Measurements from ENCODE around the gene HDGF.

HDGF gene

DNA sequence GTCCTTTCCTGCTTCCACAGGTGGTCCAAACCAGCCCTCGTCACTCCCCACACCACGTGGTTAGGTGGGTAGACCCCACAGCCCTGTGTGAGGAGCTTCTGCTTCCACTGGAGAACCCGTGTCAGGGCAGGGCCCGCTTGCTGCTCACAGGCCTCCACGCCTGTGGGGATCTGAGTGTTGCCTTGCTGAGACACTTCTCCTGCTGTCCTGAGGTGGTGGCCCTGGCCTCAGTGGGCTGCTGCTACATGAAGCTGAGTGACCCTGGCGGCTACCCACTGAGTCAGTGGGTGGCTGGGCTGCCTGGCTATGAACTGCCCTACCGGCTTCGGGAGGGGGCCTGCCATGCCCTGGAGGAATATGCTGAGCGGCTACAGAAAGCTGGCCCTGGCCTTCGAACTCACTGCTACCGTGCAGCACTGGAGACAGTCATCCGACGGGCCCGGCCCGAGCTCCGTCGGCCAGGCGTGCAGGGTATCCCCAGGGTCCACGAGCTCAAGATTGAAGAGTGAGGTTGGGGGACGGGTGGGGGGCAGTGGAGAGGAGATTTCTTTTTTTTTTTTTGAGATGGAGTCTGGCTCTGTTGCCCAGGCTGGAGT is 17.4 kb downstream of the HDGF start:
- Histone ChIP-seq H3K4me1 (ENCODE audit: control insufficient read depth, insufficient read depth, low read length) (peaks cover 1% of the 10 kb centered on the region), H3K36me3 (ENCODE audit: control insufficient read depth in 2 of 2, insufficient read depth in 2 of 2, low read length in 2 of 2) (peaks cover 24 to 33% of the 10 kb centered on the region in 2 donors), H3K9ac (ENCODE audit: low read length in 2 of 2) (no peak overlapping the region), H3K4me3 (ENCODE audit: low read length in 2 of 2) (no peak overlapping the region), H3K9me3 (ENCODE audit: control insufficient read depth in 2 of 2, low read length in 2 of 2) (no peaks in the 10 kb centered on the region), H3K27me3 (ENCODE audit: control insufficient read depth in 1 of 2, insufficient read depth in 2 of 2, low read length in 2 of 2) (no peaks in the 10 kb centered on the region), H3K27ac (ENCODE audit: low read length) (no peak overlapping the region)

DNA sequence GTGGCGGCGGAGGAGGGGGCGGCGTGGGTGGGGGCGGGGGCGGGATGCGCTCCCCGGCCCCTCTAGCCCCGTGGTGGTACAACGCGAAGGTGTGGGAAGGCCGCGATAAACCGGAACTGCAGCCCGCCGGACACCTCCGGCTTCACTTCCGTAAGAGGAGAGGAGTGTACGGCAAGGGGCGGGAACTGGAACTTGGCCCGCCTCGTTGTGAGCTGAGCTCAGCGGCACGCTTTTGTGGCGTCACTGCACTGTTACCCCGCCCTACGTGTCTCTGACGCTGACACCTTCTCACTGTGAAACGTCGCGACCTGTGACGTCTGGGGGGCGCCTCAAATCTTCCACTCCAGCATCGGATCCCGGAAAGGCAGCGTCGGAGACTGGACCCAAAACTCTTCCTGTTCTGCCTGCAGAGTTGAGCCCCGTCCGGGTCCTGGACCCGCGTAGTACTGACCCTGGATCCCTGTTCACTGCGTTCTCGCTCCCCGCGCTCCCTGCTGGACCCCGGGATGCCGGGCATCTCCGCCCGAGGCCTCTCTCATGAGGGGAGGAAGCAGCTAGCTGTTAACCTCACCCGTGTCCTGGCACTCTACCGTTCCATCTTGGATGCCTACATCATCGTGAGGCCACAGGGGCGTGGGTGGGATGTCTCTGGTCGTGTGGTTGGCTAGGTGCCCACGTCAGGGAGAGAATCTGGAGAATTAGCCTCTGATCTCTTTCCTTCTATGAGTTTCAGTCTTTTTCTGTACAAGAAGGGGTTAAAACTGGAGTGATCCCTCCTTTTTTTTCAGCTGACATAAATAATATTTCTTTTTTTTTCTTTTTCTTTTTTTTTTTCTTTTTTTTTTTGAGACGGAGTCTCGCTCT is 22.6 kb downstream of the HDGF start, which contains the start of gene ISG20L2:
ISG20L2 (minus strand) TSS at position 168 of the 864 bp plus-strand sequence. CDS start 1,114 bp downstream, outside the sequence.
- peaks cover 17 to 25% of the 10 kb centered on the region in 2 donors for H3K36me3 ChIP-seq (ENCODE audit: control insufficient read depth in 2 of 2, insufficient read depth in 2 of 2, low read length in 2 of 2)

DNA sequence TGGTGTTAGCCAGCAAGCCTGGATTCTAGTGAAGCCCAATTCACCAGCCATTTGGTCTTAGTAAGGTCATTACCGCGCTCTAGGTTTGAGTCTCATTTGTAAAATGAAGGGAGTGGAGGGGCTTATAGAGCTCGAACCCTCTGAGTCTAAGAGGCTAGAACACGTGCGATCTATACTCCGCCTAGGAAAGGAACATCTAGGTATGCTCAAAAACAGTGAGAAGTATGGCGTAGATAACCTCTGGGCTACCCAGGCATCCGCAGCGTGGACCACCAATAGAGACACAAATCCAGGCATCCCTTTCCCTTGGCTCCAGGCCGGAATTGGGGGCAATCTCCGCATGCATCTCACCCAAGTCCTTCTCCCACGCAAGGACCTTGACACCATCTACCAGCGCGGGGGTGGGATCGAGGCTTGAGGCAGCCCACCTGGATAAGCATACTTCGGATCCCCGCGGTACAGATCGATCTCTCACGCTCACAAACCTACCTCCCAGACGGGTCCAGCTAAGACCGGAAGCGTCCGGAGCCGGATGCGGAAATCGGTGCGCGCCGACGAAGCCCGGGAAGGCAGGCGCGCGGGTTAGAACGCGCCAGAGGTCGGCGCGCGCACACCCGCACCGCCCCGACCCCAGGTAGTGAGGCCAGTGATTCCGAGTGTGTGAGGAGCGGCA is 23.4 kb downstream of the HDGF start, which contains the start of gene METTL25B:
METTL25B (plus strand) TSS at position 544 of the 673 bp plus-strand sequence. CDS start 636 bp downstream, outside the sequence.
- H3K4me1 ChIP-seq (ENCODE audit: control insufficient read depth, insufficient read depth, low read length): peaks cover 39% of the 10 kb centered on the region
- H3K27ac ChIP-seq (ENCODE audit: low read length): peak within 1 kb of the TSS; percentile 99
- H3K36me3 ChIP-seq (ENCODE audit: control insufficient read depth in 2 of 2, insufficient read depth in 2 of 2, low read length in 2 of 2): peaks cover 21 to 25% of the 10 kb centered on the region in 2 donors
- no peaks in the 10 kb centered on the region for H3K27me3 ChIP-seq (ENCODE audit: control insufficient read depth in 1 of 2, insufficient read depth in 2 of 2, low read length in 2 of 2)
- H3K9me3 ChIP-seq (ENCODE audit: control insufficient read depth in 2 of 2, low read length in 2 of 2): no peaks in the 10 kb centered on the region
- H3K4me3 ChIP-seq (ENCODE audit: low read length in 2 of 2): peak within 1 kb of the TSS; percentile 88 to 99
- H3K9ac ChIP-seq (ENCODE audit: low read length in 2 of 2): peak within 1 kb of the TSS; percentile 96 to 99

More for the DNA sequence above, 22.6 kb downstream of the HDGF start, which contains the start of gene ISG20L2:
- H3K27me3 ChIP-seq (ENCODE audit: control insufficient read depth in 1 of 2, insufficient read depth in 2 of 2, low read length in 2 of 2): no peaks in the 10 kb centered on the region
- peaks cover 39% of the 10 kb centered on the region for H3K4me1 ChIP-seq (ENCODE audit: control insufficient read depth, insufficient read depth, low read length)
- peak within 1 kb of the TSS; percentile 99 for H3K27ac ChIP-seq (ENCODE audit: low read length)
- H3K9me3 ChIP-seq (ENCODE audit: control insufficient read depth in 2 of 2, low read length in 2 of 2): no peaks in the 10 kb centered on the region
- H3K4me3 ChIP-seq (ENCODE audit: low read length in 2 of 2): peak within 1 kb of the TSS; percentile 88 to 99
- H3K9ac ChIP-seq (ENCODE audit: low read length in 2 of 2): peak within 1 kb of the TSS; percentile 96 to 99

DNA sequence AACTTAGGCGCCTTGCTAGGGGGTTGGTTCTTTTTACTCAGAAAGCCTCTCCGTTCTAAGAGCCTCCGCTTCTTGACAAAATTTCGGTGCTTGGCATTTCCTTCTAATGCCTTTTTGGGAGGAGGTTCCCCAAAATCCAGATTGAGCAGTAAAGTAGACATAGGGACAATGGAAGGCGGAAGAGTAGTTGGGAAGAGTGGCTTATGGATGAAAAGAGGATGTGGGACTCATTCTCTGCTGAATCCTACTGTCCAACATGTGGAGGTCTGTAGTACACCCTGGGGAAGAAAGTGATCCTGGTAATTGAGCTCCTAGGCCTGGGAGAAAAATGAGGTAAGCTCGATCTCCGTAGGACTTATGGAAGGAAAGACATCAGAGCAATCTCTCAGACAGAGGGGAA is 24.0 kb downstream of the HDGF start:
- Histone ChIP-seq H3K27me3 (ENCODE audit: control insufficient read depth in 1 of 2, insufficient read depth in 2 of 2, low read length in 2 of 2) (no peaks in the 10 kb centered on the region), H3K36me3 (ENCODE audit: control insufficient read depth in 2 of 2, insufficient read depth in 2 of 2, low read length in 2 of 2) (peaks cover 23 to 24% of the 10 kb centered on the region in 2 donors), H3K9ac (ENCODE audit: low read length in 2 of 2) (peak overlapping the region; percentile 71 to 94), H3K9me3 (ENCODE audit: control insufficient read depth in 2 of 2, low read length in 2 of 2) (no peaks in the 10 kb centered on the region), H3K27ac (ENCODE audit: low read length) (peak overlapping the region; percentile 86), H3K4me3 (ENCODE audit: low read length in 2 of 2) (peak overlapping the region; percentile 76 to 99), H3K4me1 (ENCODE audit: control insufficient read depth, insufficient read depth, low read length) (peaks cover 39% of the 10 kb centered on the region)

DNA sequence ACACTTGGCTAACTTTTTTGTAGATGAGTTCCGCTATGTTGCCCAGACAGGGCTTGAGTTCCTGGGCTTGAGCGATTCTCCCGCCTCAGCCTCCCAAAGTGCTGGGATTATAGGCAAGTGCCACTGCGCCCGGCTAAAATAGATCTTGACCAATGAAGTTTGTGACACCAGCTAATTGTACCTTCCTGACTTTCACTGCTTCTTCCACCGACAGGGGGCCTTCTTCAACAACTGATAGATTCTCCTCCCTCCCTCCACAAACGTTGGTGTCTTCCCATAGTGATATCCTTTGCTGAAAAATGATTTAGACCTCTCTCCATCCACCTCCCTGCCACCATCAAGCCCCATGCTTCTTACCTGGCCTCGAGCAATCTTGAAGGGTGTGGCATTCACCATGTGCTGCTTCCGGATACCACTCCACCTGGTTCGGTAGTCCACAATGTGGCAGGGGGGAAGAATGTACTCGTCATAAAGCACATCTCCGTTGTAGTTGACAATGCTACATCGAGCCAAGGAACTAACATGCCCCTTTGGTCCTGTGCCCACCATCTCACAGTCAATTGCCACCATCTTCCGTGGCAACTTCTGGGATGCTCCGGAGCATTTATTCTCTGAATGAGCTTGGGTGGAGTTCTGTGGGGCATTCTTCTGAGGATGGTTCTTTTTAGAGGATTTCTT is 24.8 kb downstream of the HDGF start:
- no peak overlapping the region for H3K27ac ChIP-seq (ENCODE audit: low read length)
- H3K36me3 ChIP-seq (ENCODE audit: control insufficient read depth in 2 of 2, insufficient read depth in 2 of 2, low read length in 2 of 2): peaks cover 19 to 23% of the 10 kb centered on the region in 2 donors
- peaks cover 39% of the 10 kb centered on the region for H3K4me1 ChIP-seq (ENCODE audit: control insufficient read depth, insufficient read depth, low read length)
- peak overlapping the region; percentile 29 to 48 for H3K9ac ChIP-seq (ENCODE audit: low read length in 2 of 2)
- peak overlapping the region; percentile 76 to 99 for H3K4me3 ChIP-seq (ENCODE audit: low read length in 2 of 2)
- no peaks in the 10 kb centered on the region for H3K27me3 ChIP-seq (ENCODE audit: control insufficient read depth in 1 of 2, insufficient read depth in 2 of 2, low read length in 2 of 2)
- no peaks in the 10 kb centered on the region for H3K9me3 ChIP-seq (ENCODE audit: control insufficient read depth in 2 of 2, low read length in 2 of 2)

DNA sequence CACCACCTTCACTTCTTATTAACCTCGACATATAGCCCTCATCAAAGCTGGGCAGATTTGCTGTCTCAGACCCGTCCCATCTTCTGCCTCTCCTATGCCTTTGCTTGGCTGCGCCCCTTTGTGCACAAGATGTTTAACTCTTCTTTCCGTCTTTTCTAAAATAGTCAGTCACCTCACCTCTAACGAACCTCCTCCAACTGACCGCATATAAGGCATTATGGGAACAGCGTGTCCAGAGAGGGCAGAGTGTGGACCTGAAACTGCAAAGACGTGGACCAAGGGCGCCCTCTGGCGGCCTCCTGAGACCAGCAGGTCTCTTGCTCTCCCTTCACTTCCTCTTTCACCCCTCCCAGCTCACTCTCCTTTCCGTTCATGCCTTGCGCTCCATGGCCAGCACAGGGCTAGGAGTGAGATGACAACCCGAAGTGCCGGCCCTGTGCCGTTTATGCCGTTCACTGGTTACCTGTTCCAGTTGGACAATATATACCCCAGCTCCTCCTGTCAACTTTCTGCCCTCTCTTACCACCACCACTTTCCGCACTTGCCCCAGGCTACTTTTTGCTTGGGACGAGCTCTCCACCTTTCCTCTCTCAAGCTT is 25.7 kb downstream of the HDGF start:
- no peaks in the 10 kb centered on the region for H3K27me3 ChIP-seq (ENCODE audit: control insufficient read depth in 1 of 2, insufficient read depth in 2 of 2, low read length in 2 of 2)
- peaks cover 27 to 32% of the 10 kb centered on the region in 2 donors for H3K36me3 ChIP-seq (ENCODE audit: control insufficient read depth in 2 of 2, insufficient read depth in 2 of 2, low read length in 2 of 2)
- no peaks in the 10 kb centered on the region for H3K9me3 ChIP-seq (ENCODE audit: control insufficient read depth in 2 of 2, low read length in 2 of 2)
- H3K9ac ChIP-seq (ENCODE audit: low read length in 2 of 2): peak overlapping the region; percentile 48 to 60
- H3K4me1 ChIP-seq (ENCODE audit: control insufficient read depth, insufficient read depth, low read length): peaks cover 39% of the 10 kb centered on the region
- peak overlapping the region; percentile 76 to 99 for H3K4me3 ChIP-seq (ENCODE audit: low read length in 2 of 2)
- H3K27ac ChIP-seq (ENCODE audit: low read length): no peak overlapping the region

DNA sequence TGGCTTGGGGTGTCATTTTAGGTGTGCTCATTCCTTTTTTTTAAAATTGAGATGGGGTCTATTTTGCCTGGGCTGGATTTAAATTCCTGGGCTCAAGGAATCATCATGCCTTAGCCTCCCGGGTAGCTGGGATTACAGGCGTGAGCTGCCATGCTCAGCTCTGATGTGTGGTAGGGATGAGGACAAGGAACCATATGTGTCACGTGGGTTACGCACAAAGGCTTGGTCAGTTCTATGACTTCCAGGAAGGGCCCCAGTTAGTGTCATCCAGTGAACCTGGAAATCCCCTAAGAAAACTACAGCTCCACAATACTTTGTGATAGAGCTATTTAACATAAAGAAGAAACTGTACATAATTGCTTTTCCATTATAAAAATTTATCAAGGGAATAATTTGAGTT is 29.9 kb downstream of the HDGF start:
- H3K9ac ChIP-seq (ENCODE audit: low read length in 2 of 2): no peak overlapping the region
- H3K4me1 ChIP-seq (ENCODE audit: control insufficient read depth, insufficient read depth, low read length): peaks cover 21% of the 10 kb centered on the region
- no peak overlapping the region for H3K4me3 ChIP-seq (ENCODE audit: low read length in 2 of 2)
- no peaks in the 10 kb centered on the region for H3K9me3 ChIP-seq (ENCODE audit: control insufficient read depth in 2 of 2, low read length in 2 of 2)
- peaks cover 27 to 28% of the 10 kb centered on the region in 2 donors for H3K36me3 ChIP-seq (ENCODE audit: control insufficient read depth in 2 of 2, insufficient read depth in 2 of 2, low read length in 2 of 2)
- no peak overlapping the region for H3K27ac ChIP-seq (ENCODE audit: low read length)
- no peaks in the 10 kb centered on the region for H3K27me3 ChIP-seq (ENCODE audit: control insufficient read depth in 1 of 2, insufficient read depth in 2 of 2, low read length in 2 of 2)

DNA sequence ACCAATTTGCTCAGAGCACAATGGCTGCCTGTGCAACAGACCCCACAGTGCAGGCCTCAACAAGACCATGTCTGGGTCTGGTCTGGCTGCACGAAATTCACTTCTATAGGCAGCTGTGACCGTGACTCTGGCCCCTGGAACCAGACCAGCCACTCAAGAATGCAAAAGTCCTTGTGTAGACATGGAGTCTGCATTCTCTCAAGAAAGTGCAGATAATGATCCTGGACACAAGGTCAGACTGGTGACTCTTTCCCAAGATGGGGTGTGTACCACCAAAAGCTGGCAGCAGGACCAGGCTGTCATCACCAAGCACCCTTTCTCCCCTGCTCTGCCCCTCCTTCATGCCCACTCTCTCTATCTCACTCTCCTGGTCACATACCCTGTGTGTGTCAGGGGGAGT is 30.3 kb downstream of the HDGF start:
- H3K36me3 ChIP-seq (ENCODE audit: control insufficient read depth in 2 of 2, insufficient read depth in 2 of 2, low read length in 2 of 2): peaks cover 27 to 28% of the 10 kb centered on the region in 2 donors
- no peaks in the 10 kb centered on the region for H3K27me3 ChIP-seq (ENCODE audit: control insufficient read depth in 1 of 2, insufficient read depth in 2 of 2, low read length in 2 of 2)
- H3K4me3 ChIP-seq (ENCODE audit: low read length in 2 of 2): no peak overlapping the region
- H3K27ac ChIP-seq (ENCODE audit: low read length): no peak overlapping the region
- no peak overlapping the region for H3K9ac ChIP-seq (ENCODE audit: low read length in 2 of 2)
- no peaks in the 10 kb centered on the region for H3K9me3 ChIP-seq (ENCODE audit: control insufficient read depth in 2 of 2, low read length in 2 of 2)
- peaks cover 17% of the 10 kb centered on the region for H3K4me1 ChIP-seq (ENCODE audit: control insufficient read depth, insufficient read depth, low read length)

DNA sequence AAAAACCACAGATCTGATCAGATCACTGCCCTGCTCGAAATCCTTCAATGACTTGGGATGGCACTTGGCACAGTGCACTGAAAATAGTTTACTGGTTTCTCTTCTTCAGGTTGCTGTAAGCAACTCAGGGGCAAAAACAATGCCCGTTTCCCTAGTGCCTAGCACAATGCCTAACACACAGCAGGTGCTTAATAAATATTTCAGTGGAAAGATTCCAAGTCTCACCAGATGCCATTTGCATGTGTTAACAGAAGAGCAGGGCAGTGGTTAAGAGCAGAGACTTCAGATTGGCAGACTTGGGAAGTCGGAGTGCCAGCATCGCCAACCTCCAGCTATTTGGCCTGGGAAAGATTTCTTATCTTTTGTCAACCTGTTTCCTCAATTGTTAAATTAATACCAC is 34.1 kb downstream of the HDGF start:
- H3K36me3 ChIP-seq (ENCODE audit: control insufficient read depth in 2 of 2, insufficient read depth in 2 of 2, low read length in 2 of 2): peaks cover 7 to 13% of the 10 kb centered on the region in 2 donors
- H3K27ac ChIP-seq (ENCODE audit: low read length): no peak overlapping the region
- no peak overlapping the region for H3K9ac ChIP-seq (ENCODE audit: low read length in 2 of 2)
- H3K27me3 ChIP-seq (ENCODE audit: control insufficient read depth in 1 of 2, insufficient read depth in 2 of 2, low read length in 2 of 2): no peaks in the 10 kb centered on the region
- no peaks in the 10 kb centered on the region for H3K4me1 ChIP-seq (ENCODE audit: control insufficient read depth, insufficient read depth, low read length)
- H3K9me3 ChIP-seq (ENCODE audit: control insufficient read depth in 2 of 2, low read length in 2 of 2): no peaks in the 10 kb centered on the region
- H3K4me3 ChIP-seq (ENCODE audit: low read length in 2 of 2): no peak overlapping the region

DNA sequence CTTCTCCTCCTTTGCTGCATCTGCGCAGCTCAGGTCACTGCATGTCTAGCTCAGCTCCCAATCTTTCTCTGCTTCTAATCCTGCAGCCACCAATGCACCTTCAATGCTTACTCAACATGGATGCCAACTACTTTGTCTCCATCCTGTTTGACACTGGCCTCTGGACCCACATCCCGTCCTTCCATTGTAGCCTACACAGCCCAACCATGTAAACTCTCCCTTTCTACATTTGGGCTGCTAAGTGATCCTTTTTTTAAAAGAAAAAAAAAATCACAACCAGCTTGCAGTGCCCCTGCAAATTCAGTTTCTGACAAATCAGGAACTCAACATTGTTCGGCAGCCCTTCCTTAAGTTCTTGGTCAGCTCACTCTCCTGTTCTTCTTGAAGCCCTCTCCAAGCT is 36.6 kb downstream of the HDGF start:
- no peaks in the 10 kb centered on the region for H3K27me3 ChIP-seq (ENCODE audit: control insufficient read depth in 1 of 2, insufficient read depth in 2 of 2, low read length in 2 of 2)
- peaks cover 0 to 4% of the 10 kb centered on the region in 2 donors for H3K36me3 ChIP-seq (ENCODE audit: control insufficient read depth in 2 of 2, insufficient read depth in 2 of 2, low read length in 2 of 2)
- H3K27ac ChIP-seq (ENCODE audit: low read length): no peak overlapping the region
- H3K4me1 ChIP-seq (ENCODE audit: control insufficient read depth, insufficient read depth, low read length): peaks cover 10% of the 10 kb centered on the region
- no peaks in the 10 kb centered on the region for H3K9me3 ChIP-seq (ENCODE audit: control insufficient read depth in 2 of 2, low read length in 2 of 2)
- H3K4me3 ChIP-seq (ENCODE audit: low read length in 2 of 2): no peak overlapping the region
- no peak overlapping the region for H3K9ac ChIP-seq (ENCODE audit: low read length in 2 of 2)
